Kidney (tissue), 14 donors: Measurements from ENCODE around the gene WNT3A. TPM values are rescaled to one million over a fixed set of nuclear protein-coding genes. Genes with fewer than 3 reads are reported as not detected.

ENCODE experiments used
- DNase-seq, 5 donors: peaks; one replicate each; pipeline ENCODE4 v3.0.0-alpha.2; 2013 to 2020
- FAIRE-seq: peaks from 2 replicates; lab custom pipeline; 2012; peaks lifted over from hg19 to GRCh38; lab: Jason Lieb, UNC
- H3K27ac ChIP-seq, 2 donors: one replicate each; pipeline ENCODE4 v1.7.0; 2013; ENCODE audit warnings: low read depth in 2 of 2, low read length in 2 of 2, inconsistent platforms in 1 of 2
- H3K27me3 ChIP-seq: one replicate; pipeline ENCODE4 v1.7.1; 2013; ENCODE audit warnings: low read length, inconsistent platforms; ENCODE audit not compliant: control insufficient read depth, insufficient read depth
- H3K36me3 ChIP-seq, 3 donors: one replicate each; pipeline versions ENCODE4 v1.7.0 to v1.7.1; 2013; ENCODE audit warnings: low read length in 3 of 3, control low read depth in 1 of 3, inconsistent platforms in 1 of 3; ENCODE audit not compliant: insufficient read depth in 3 of 3, control insufficient read depth in 2 of 3
- H3K4me1 ChIP-seq, 3 donors: one replicate each; pipeline versions ENCODE4 v1.7.0 to v1.7.1; 2013; ENCODE audit warnings: low read length in 3 of 3, inconsistent platforms in 1 of 3, low read depth in 1 of 3; ENCODE audit not compliant: control insufficient read depth in 2 of 3, insufficient read depth in 2 of 3
- H3K4me3 ChIP-seq, 3 donors: one replicate each; pipeline versions ENCODE4 v1.7.0 to v1.8.1; 2013; ENCODE audit warnings: low read length in 3 of 3, control low read depth in 1 of 3, inconsistent platforms in 1 of 3
- H3K9ac ChIP-seq, 3 donors: one replicate each; pipeline versions ENCODE4 v1.7.0 to v1.7.1; 2013; ENCODE audit warnings: low read length in 3 of 3, control low read depth in 1 of 3, inconsistent platforms in 1 of 3
- H3K9me3 ChIP-seq, 3 donors: one replicate each; pipeline versions ENCODE4 v1.7.0 to v1.7.1; 2013; ENCODE audit warnings: low read length in 3 of 3, control low read depth in 1 of 3, inconsistent platforms in 1 of 3; ENCODE audit not compliant: control insufficient read depth in 2 of 3, insufficient read depth in 1 of 3
- intact Hi-C: fragments of 100-400 bp; cut with DNase I; formaldehyde crosslinking; loops from one replicate; pipeline ENCODE4 v1.11.1; 2022
- polyA plus RNA-seq: library from polyadenylated mRNA; stranded (reverse); fragments of 350-450 nt; fragmentation: Illumina TruSeq; extraction: RNeasy Lipid Tissue Mini Kit (QIAGEN cat#74804); gene quantifications from one replicate; pipeline ENCODE4 v1.2.3, GENCODE V29; 2014; ENCODE audit warnings: low read depth, low replicate concordance; ENCODE audit not compliant: insufficient read depth
- total RNA-seq: library from RNA; stranded (reverse); fragmentation: NEBNext Ultra II Directional; extraction: Animal tissue kit (Norgen Biotek cat#: 25700); gene quantifications from one replicate; pipeline ENCODE4 v1.2.1, GENCODE V29; 2021
- TF ChIP-seq, protein P1 (sequence below): IDR thresholded peaks from 3 replicates; pipeline ENCODE4 v1.5.1; 2012; ENCODE audit warnings: mild to moderate bottlenecking, moderate library complexity, borderline replicate concordance; ENCODE audit not compliant: insufficient read depth; ENCODE audit errors: extremely low read depth
- donor health status: control.
- donor health status: control.
- donor health status: control.
- donor health status: control.
- donor health status: control.
- donor health status: DM: yes; HTN: yes; CAD: no.
- donor health status: Normal renal cell carcinoma (clear cell type).

WNT3A gene
- total and polyA plus RNA-seq, 2 donors from 2014 or later: not detected

DNA sequence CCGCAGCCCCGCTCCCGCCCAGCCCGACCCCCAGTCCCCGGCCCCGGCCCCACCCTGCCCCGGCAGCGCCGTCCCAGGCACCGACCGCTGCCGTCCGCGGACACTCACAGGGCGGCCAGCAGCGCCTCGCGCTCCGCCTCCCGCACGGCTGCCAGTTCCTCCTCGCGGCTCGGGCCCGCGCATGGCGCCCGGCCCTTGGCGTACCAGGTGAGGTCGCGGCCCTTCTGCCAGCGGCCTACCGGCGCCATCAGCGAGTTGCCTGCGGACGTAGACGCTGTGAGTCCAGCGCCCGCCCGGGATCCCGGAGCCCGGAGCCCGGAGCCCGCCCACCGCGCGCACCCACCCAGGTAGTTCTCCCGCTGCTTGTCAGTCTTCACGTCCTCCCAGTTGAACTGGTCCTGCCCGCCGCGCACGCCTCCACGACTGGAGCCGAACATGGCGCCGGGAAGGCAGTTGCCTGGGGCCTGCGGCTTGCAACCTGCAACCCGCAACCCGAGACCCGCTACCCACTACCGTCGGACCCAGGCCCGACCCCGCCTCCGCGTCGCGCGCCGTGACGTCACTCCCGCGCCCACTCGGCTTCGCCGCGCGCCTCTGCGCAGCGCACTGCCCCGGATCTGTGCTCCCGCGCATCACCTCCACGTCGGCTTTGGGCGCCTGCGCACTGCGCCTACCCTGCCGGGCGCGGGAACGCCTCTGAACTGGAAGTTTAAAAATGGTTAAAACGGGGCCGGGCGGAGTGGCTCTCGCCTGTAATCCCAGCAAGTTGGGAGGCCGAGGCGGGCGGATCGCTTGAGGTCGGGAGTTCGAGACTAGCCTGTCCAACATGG lies 96.2 kb downstream of the WNT3A start, which contains the start of gene C1orf35:
C1orf35 (minus strand) TSS at position 535 of the 830 bp plus-strand sequence; CDS start at position 437, 98 bp downstream.
- H3K4me1 ChIP-seq: peaks cover 0 to 11% (median 4%) of the 10 kb centered on the region in 3 donors
- no peak for FAIRE-seq
- peak; percentile 96 to 98 (median 98) for DNase-seq
- H3K9ac ChIP-seq: peak within 1 kb of the TSS; percentile 17 to 51 (median 42)
- H3K36me3 ChIP-seq: peaks cover 0 to 23% (median 21%) of the 10 kb centered on the region in 3 donors
- H3K27ac ChIP-seq: peak within 1 kb of the TSS; percentile 49 to 89
- TF ChIP-seq, protein P1, sequence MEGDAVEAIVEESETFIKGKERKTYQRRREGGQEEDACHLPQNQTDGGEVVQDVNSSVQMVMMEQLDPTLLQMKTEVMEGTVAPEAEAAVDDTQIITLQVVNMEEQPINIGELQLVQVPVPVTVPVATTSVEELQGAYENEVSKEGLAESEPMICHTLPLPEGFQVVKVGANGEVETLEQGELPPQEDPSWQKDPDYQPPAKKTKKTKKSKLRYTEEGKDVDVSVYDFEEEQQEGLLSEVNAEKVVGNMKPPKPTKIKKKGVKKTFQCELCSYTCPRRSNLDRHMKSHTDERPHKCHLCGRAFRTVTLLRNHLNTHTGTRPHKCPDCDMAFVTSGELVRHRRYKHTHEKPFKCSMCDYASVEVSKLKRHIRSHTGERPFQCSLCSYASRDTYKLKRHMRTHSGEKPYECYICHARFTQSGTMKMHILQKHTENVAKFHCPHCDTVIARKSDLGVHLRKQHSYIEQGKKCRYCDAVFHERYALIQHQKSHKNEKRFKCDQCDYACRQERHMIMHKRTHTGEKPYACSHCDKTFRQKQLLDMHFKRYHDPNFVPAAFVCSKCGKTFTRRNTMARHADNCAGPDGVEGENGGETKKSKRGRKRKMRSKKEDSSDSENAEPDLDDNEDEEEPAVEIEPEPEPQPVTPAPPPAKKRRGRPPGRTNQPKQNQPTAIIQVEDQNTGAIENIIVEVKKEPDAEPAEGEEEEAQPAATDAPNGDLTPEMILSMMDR: no peak
- no peaks in the 10 kb centered on the region for H3K9me3 ChIP-seq
- H3K27me3 ChIP-seq: no peaks in the 10 kb centered on the region
- intact Hi-C loops: no loop called here
- peak within 1 kb of the TSS; percentile 58 to 81 (median 73) for H3K4me3 ChIP-seq

GRCh38 chr1:228104526-228105269 lies 97.9 kb downstream of the WNT3A start:
- no peak overlapping the region for H3K4me3 ChIP-seq
- H3K27ac ChIP-seq: no peak overlapping the region
- H3K9ac ChIP-seq: no peak overlapping the region
- no peaks in the 10 kb centered on the region for H3K9me3 ChIP-seq
- TF ChIP-seq, protein P1: no peak
- DNase-seq: peak in 2 of 5 donors; percentile 59 to 65
- FAIRE-seq: no peak
- H3K27me3 ChIP-seq: no peaks in the 10 kb centered on the region
- peaks cover 0 to 20% (median 4%) of the 10 kb centered on the region in 3 donors for H3K4me1 ChIP-seq
- H3K36me3 ChIP-seq: peaks cover 0 to 11% (median 11%) of the 10 kb centered on the region in 3 donors
- intact Hi-C loops: no loop called here

- H3K9ac ChIP-seq: no peak overlapping the region
- TF ChIP-seq, protein P1: no peak
- DNase-seq (peak in 1 of 5 donors; percentile 66), FAIRE-seq (no peak)
- H3K4me1 ChIP-seq: peaks cover 0 to 24% (median 4%) of the 10 kb centered on the region in 3 donors
- no peak overlapping the region for H3K4me3 ChIP-seq
- H3K27ac ChIP-seq: no peak overlapping the region
- peaks cover 0 to 11% (median 9%) of the 10 kb centered on the region in 3 donors for H3K36me3 ChIP-seq
- no peaks in the 10 kb centered on the region for H3K27me3 ChIP-seq
- no peaks in the 10 kb centered on the region for H3K9me3 ChIP-seq
- intact Hi-C loops: no loop called here
These were observed 98.6 kb downstream of the WNT3A start for GRCh38 chr1:228105270-228105995.
